Thyroid gland (tissue), 4 donors: ENCODE results near the gene LRMDA.

Source experiments
- POLR2A ChIP-seq, 2 donors: fragments of 450-650 bp; IDR thresholded peaks; one replicate each; pipeline ENCODE4 v1.6.1; 2017; ENCODE audit warnings: antibody characterized with exemption in 2 of 2, mild to moderate bottlenecking in 2 of 2, moderate library complexity in 1 of 2
- TF ChIP-seq, protein P1 (sequence below), 6 experiments: fragments of 200-600 bp in 3 of 6; fragments of 450-650 bp in 3 of 6; sonication (generic) in 3 of 6; IDR thresholded peaks; one replicate each; pipeline ENCODE4 v1.5.1; 2016 to 2019; ENCODE audit warnings: antibody characterized with exemption in 6 of 6, mild to moderate bottlenecking in 2 of 6, inconsistent platforms in 1 of 6, moderate library complexity in 1 of 6

DNA sequence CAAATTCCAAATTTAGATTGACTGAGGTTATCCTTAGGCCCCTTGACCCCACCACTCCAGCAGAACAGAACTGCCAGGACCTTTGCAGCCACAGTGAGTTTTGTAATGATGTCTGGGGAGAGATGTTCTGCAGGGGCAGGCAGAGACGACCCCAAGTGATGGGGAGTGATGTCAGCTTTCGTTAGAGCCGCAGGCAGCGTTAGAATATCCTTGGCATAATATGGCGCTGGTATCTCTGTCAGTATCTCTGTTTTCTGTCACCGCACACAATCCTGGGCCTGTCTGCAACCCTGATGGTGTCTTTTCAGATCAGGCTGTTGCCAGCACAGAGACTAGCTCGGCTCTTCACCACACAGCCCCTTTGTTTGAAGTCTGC lies 1122.6 kb downstream of the LRMDA start:
- TF ChIP-seq, protein P1, sequence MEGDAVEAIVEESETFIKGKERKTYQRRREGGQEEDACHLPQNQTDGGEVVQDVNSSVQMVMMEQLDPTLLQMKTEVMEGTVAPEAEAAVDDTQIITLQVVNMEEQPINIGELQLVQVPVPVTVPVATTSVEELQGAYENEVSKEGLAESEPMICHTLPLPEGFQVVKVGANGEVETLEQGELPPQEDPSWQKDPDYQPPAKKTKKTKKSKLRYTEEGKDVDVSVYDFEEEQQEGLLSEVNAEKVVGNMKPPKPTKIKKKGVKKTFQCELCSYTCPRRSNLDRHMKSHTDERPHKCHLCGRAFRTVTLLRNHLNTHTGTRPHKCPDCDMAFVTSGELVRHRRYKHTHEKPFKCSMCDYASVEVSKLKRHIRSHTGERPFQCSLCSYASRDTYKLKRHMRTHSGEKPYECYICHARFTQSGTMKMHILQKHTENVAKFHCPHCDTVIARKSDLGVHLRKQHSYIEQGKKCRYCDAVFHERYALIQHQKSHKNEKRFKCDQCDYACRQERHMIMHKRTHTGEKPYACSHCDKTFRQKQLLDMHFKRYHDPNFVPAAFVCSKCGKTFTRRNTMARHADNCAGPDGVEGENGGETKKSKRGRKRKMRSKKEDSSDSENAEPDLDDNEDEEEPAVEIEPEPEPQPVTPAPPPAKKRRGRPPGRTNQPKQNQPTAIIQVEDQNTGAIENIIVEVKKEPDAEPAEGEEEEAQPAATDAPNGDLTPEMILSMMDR (IDR thresholded peaks at IDR 0.05): no peak
- no peak for TF ChIP-seq POLR2A (IDR thresholded peaks at IDR 0.05)
